Measurements from ENCODE around the gene TEP1. TPM values are rescaled to one million over a fixed set of nuclear protein-coding genes. Genes with fewer than 3 reads are reported as not detected.

The TEP1 gene
- total RNA-seq, 4 donors from 2014 or later: 72.2 to 216 (median 79.9) TPM

DNA sequence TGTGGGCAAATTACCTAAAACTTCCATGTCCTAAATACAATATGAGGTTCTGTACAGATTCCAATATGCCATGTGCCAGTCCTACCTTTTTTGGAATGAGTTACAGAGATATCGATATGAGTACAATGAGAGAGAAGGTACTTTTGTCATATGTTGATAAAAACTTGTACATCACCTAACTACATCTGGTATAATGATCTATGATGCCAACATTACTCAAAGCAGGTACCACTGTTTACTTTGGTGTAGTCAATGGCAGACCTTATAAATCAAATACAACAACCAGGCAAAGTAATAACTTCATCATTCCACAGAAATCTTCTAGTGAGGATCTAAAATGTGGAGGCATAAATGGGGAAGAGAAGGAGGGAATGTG is 12.7 kb downstream of the TEP1 start:
- H3K27ac ChIP-seq: peak overlapping the region in 1 of 4 donors; percentile 30

DNA sequence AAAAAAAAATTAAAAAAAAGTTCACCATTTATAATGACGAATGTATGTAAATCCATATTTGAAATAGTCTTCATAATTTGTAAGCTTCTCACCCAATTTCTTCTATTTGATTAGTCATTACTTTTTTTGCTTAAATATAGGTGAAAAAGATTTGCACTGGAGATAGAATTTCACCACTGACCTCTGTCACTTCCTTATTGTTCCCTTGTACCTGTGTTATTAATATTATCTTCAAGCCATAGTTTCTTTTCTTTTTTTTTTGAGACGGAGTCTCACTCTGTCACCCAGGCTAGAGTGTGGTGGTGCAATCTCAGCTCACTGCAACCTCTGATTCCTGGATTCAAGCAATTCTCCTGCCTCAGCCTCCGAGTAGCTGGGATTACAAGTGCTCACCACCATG is 15.8 kb downstream of the TEP1 start:
- Histone ChIP-seq H3K4me1 (no peaks in the 10 kb centered on the region), H3K36me3 (peaks cover 0 to 80% (median 33%) of the 10 kb centered on the region in 4 donors), H3K27ac (no peak overlapping the region), H3K27me3 (no peaks in the 10 kb centered on the region), H3K9me3 (no peaks in the 10 kb centered on the region), H3K4me3 (no peak overlapping the region)
- no peak for TF ChIP-seq POLR2AphosphoS5 (IDR thresholded peaks at IDR 0.05)
- TF ChIP-seq, protein P1, sequence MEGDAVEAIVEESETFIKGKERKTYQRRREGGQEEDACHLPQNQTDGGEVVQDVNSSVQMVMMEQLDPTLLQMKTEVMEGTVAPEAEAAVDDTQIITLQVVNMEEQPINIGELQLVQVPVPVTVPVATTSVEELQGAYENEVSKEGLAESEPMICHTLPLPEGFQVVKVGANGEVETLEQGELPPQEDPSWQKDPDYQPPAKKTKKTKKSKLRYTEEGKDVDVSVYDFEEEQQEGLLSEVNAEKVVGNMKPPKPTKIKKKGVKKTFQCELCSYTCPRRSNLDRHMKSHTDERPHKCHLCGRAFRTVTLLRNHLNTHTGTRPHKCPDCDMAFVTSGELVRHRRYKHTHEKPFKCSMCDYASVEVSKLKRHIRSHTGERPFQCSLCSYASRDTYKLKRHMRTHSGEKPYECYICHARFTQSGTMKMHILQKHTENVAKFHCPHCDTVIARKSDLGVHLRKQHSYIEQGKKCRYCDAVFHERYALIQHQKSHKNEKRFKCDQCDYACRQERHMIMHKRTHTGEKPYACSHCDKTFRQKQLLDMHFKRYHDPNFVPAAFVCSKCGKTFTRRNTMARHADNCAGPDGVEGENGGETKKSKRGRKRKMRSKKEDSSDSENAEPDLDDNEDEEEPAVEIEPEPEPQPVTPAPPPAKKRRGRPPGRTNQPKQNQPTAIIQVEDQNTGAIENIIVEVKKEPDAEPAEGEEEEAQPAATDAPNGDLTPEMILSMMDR (IDR thresholded peaks at IDR 0.05): no peak
- no peak for TF ChIP-seq EP300 (IDR thresholded peaks at IDR 0.05; ENCODE audit: low read depth)
- no peak for TF ChIP-seq POLR2A (IDR thresholded peaks at IDR 0.05)
- DNase-seq: no peak
- in situ Hi-C loops (cut with MboI; ENCODE audit: low pct_ligation_motif_present in 1 of 4, low pct_unique_long_range_greater_than_20kb in 1 of 4, low sequenced_read_pairs in 3 of 4) (no loop called here), intact Hi-C loops (cut with DNase I; ENCODE audit: low total_unique reads) (no loop called here)
- WGBS, 2 donors (ENCODE audit: low coverage in 1 of 2): 81 to 91% methylated on average over 2 to 3 of the region's 3 CpGs

More for the DNA sequence above, 12.7 kb downstream of the TEP1 start:
- Histone ChIP-seq H3K4me1 (no peaks in the 10 kb centered on the region), H3K4me3 (no peak overlapping the region), H3K9me3 (no peaks in the 10 kb centered on the region), H3K36me3 (peaks cover 0 to 80% (median 32%) of the 10 kb centered on the region in 4 donors), H3K27me3 (no peaks in the 10 kb centered on the region)
- in situ Hi-C loops (cut with MboI; ENCODE audit: low pct_ligation_motif_present in 1 of 4, low pct_unique_long_range_greater_than_20kb in 1 of 4, low sequenced_read_pairs in 3 of 4): loop anchor here in 1 of 4 donors (25.0 kb wide), 1 partner anchor 212 kb away; no protein-coding TSS in a partner anchor
- intact Hi-C loops (cut with DNase I; ENCODE audit: low total_unique reads): no loop called here
- no peak for DNase-seq
- WGBS, 2 donors (ENCODE audit: low coverage in 1 of 2): 97 to 100% methylated on average over 1 of the region's 1 CpG
- TF ChIP-seq EP300 (IDR thresholded peaks at IDR 0.05; ENCODE audit: low read depth) (no peak), POLR2AphosphoS5 (IDR thresholded peaks at IDR 0.05) (no peak), POLR2A (IDR thresholded peaks at IDR 0.05) (no peak)
- TF ChIP-seq, protein P1 (IDR thresholded peaks at IDR 0.05): no peak

DNA sequence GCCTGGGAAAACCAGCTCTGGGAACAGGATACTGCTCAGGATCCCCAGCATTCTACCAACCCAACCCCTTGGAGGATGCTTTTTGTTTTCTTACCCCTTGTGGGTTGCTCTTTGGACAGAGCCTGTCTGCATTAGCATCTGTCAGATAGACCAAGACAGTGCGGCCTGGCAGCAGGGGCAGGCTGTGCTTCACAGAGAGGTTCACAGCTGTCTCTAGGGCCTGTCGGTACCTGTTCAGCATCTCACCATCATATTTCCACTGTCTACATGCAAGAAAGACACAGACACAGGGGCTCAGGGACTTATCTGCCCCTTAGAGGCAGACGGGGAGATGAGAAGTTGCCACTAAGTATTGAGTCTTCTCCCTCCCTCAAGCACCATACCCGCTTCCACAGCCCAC is 21.8 kb downstream of the TEP1 start:
- no peaks in the 10 kb centered on the region for H3K9me3 ChIP-seq
- H3K4me1 ChIP-seq: no peaks in the 10 kb centered on the region
- TF ChIP-seq EP300 (IDR thresholded peaks at IDR 0.05; ENCODE audit: low read depth) (no peak), POLR2A (IDR thresholded peaks at IDR 0.05) (no peak), POLR2AphosphoS5 (IDR thresholded peaks at IDR 0.05) (no peak)
- TF ChIP-seq, protein P1 (IDR thresholded peaks at IDR 0.05): no peak
- intact Hi-C loops (cut with DNase I; ENCODE audit: low total_unique reads): no loop called here
- in situ Hi-C loops (cut with MboI; ENCODE audit: low pct_ligation_motif_present in 1 of 4, low pct_unique_long_range_greater_than_20kb in 1 of 4, low sequenced_read_pairs in 3 of 4): no loop called here
- H3K36me3 ChIP-seq: peaks cover 0 to 88% (median 42%) of the 10 kb centered on the region in 4 donors
- WGBS, 2 donors (ENCODE audit: low coverage in 1 of 2): 100% methylated on average over 3 to 4 of the region's 4 CpGs
- DNase-seq: no peak
- H3K4me3 ChIP-seq: no peak overlapping the region
- H3K27me3 ChIP-seq: no peaks in the 10 kb centered on the region
- H3K27ac ChIP-seq: no peak overlapping the region

DNA sequence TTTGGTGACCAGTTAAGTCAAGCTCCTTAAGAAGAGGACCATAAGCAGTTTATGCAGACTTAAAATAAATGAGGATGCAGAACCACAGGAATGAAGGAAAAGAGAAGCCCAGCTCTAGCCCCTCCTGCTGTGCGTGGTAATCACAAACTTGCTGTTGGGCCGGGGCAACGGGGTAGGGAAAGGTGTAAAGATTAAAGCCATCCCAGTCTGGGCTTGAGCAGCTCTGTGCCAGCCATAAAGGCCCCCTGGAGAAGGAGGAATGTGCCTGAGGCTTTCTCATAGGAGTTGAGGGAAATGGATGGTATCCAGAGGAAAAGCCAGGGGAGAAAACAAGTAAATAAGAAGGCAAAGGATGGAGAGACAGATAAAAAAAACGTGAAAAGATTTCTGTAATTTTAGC is 25.1 kb downstream of the TEP1 start:
- H3K9me3 ChIP-seq: no peaks in the 10 kb centered on the region
- H3K36me3 ChIP-seq: peaks cover 0 to 93% (median 45%) of the 10 kb centered on the region in 4 donors
- no peak overlapping the region for H3K27ac ChIP-seq
- 74 to 82% methylated on average over 4 of the region's 4 CpGs for WGBS, 2 donors (ENCODE audit: low coverage in 1 of 2)
- no peaks in the 10 kb centered on the region for H3K27me3 ChIP-seq
- no peak overlapping the region for H3K4me3 ChIP-seq
- no peaks in the 10 kb centered on the region for H3K4me1 ChIP-seq
- in situ Hi-C loops (cut with MboI; ENCODE audit: low pct_ligation_motif_present in 1 of 4, low pct_unique_long_range_greater_than_20kb in 1 of 4, low sequenced_read_pairs in 3 of 4): no loop called here
- intact Hi-C loops (cut with DNase I; ENCODE audit: low total_unique reads): no loop called here
- TF ChIP-seq, protein P1 (IDR thresholded peaks at IDR 0.05): no peak
- TF ChIP-seq POLR2AphosphoS5 (IDR thresholded peaks at IDR 0.05): no peak
- no peak for TF ChIP-seq EP300 (IDR thresholded peaks at IDR 0.05; ENCODE audit: low read depth)
- no peak for DNase-seq

Measured in transverse colon (tissue), 4 donors.